Loucy (cell line): ENCODE data around the gene NUB1.

Source experiments
- EZH2phosphoT487 ChIP-seq: fragments of 200-600 bp; IDR thresholded peaks from 2 replicates; pipeline ENCODE4 v1.6.1; 2018; ENCODE audit warnings: antibody characterized with exemption, mild to moderate bottlenecking, moderate library complexity, borderline replicate concordance
- TF ChIP-seq, protein P1 (sequence below): fragments of 200-600 bp; sonication (generic); conservative IDR thresholded peaks from 2 replicates; pipeline ENCODE4 v1.5.1; 2014; ENCODE audit warnings: mild to moderate bottlenecking, antibody characterized with exemption, low read length

DNA sequence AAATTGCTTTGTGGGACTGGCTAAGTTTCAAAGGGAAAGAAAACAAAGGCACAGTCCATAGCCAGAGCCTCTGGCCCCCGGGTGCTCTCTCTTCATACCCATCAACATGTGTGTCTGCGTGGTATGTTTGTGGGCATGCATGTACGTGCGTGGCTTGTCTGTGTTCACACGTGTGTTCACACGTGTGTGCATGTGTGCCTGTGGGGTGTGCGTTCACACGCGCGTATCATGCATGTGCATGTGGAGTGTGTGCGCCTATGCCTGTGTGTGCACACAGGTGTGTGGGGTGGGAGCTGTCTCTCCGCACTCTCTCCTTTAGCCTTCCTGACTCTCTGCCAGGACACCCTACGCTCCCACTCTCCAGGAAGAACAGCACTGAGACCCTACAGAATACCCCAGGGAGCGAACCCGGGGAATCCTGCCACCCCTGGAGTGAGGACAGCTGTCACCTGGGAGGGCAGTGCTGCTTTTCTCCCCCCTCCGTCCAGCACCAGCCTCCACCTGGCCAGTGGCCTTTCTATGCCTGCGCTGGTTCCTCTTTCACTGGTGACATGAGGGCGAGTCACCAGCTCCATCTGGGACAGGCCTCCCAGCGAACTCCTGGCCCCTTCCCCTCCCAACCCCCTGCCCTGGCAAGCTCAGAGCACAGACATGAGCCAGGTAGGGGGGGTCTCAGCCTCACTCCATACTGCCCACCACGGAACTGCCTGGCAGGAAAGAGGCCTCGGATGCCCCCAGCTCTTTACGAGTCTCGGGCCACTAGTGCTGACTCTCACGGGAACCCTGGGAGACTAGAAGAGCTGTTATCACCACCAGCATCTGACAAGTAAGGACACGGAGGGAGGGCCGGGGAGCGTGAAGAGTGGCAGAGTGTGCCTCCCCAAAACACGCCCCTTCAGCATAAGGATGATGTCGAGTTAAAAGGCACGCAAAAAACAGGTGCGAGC lies 51.7 kb downstream of the NUB1 start:
- TF ChIP-seq, protein P1, sequence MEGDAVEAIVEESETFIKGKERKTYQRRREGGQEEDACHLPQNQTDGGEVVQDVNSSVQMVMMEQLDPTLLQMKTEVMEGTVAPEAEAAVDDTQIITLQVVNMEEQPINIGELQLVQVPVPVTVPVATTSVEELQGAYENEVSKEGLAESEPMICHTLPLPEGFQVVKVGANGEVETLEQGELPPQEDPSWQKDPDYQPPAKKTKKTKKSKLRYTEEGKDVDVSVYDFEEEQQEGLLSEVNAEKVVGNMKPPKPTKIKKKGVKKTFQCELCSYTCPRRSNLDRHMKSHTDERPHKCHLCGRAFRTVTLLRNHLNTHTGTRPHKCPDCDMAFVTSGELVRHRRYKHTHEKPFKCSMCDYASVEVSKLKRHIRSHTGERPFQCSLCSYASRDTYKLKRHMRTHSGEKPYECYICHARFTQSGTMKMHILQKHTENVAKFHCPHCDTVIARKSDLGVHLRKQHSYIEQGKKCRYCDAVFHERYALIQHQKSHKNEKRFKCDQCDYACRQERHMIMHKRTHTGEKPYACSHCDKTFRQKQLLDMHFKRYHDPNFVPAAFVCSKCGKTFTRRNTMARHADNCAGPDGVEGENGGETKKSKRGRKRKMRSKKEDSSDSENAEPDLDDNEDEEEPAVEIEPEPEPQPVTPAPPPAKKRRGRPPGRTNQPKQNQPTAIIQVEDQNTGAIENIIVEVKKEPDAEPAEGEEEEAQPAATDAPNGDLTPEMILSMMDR, result no peak
- TF ChIP-seq EZH2phosphoT487, result no peak
